SK-N-SH (cell line): ENCODE data around the gene PSMB11.

ENCODE experiments used
- MXI1 ChIP-seq: IDR thresholded peaks from 2 replicates; pipeline ENCODE4 v1.6.1; 2012; ENCODE audit warnings: mild to moderate bottlenecking, low read depth, low read length, improper control_type of control experiment
- POLR2AphosphoS5 ChIP-seq: IDR thresholded peaks from 2 replicates; pipeline ENCODE4 v1.6.1; 2012; ENCODE audit warnings: low read depth, low read length
- TAF1 ChIP-seq: IDR thresholded peaks from 2 replicates; pipeline ENCODE4 v1.6.1; 2012; ENCODE audit warnings: low read depth, mild to moderate bottlenecking, low read length, moderate library complexity, borderline replicate concordance
- TF ChIP-seq, protein P1 (sequence below): fragments of 200-600 bp; sonication (generic); IDR thresholded peaks from 2 replicates; pipeline ENCODE4 v1.6.1; 2017; ENCODE audit warnings: antibody characterized with exemption, mild to moderate bottlenecking, moderate library complexity
- TF ChIP-seq, protein P2 (sequence below): fragments of 150-350 bp; IDR thresholded peaks from 2 replicates; pipeline ENCODE4 v1.6.1; 2017; ENCODE audit warnings: antibody characterized with exemption, low read length, low read depth, borderline replicate concordance

DNA sequence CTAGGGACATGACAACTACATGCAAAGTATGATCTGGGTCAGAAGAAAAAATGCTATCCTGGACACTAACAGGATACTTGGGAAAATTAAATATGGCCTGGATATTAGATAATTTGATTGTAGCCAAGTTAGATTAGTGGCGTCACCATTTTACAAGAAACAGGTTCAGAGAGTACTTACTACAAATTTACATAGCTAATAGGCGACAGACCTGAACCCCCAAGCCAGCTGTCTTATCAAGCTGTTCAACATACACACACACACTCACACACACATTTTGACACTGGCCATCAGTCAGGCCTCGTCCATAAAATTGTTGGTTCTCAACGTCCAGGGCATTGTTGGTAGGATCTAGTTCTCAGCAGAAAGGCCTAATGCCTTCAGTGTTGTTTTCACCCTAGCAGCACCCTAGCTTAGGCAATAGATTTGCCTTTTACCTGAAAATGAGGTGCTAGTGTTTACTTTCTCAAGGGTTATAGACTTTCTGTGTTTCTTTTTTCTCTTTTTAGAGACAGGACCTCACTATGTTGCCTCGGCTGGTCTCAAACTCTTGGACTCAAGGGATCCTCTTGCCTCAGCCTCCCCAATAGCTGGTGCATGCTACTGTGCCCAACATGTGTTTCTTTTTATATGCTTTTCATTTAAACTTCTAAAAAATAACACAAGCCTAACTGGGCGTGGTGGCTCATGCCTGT lies 28.8 kb upstream of the PSMB11 start:
- TF ChIP-seq, protein P1, sequence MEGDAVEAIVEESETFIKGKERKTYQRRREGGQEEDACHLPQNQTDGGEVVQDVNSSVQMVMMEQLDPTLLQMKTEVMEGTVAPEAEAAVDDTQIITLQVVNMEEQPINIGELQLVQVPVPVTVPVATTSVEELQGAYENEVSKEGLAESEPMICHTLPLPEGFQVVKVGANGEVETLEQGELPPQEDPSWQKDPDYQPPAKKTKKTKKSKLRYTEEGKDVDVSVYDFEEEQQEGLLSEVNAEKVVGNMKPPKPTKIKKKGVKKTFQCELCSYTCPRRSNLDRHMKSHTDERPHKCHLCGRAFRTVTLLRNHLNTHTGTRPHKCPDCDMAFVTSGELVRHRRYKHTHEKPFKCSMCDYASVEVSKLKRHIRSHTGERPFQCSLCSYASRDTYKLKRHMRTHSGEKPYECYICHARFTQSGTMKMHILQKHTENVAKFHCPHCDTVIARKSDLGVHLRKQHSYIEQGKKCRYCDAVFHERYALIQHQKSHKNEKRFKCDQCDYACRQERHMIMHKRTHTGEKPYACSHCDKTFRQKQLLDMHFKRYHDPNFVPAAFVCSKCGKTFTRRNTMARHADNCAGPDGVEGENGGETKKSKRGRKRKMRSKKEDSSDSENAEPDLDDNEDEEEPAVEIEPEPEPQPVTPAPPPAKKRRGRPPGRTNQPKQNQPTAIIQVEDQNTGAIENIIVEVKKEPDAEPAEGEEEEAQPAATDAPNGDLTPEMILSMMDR, result no peak
- TF ChIP-seq TAF1 (no peak), MXI1 (peak; percentile 55; the same call in 1 of the 2 replicates), POLR2AphosphoS5 (no peak)
- TF ChIP-seq, protein P2, sequence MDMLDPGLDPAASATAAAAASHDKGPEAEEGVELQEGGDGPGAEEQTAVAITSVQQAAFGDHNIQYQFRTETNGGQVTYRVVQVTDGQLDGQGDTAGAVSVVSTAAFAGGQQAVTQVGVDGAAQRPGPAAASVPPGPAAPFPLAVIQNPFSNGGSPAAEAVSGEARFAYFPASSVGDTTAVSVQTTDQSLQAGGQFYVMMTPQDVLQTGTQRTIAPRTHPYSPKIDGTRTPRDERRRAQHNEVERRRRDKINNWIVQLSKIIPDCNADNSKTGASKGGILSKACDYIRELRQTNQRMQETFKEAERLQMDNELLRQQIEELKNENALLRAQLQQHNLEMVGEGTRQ, result no peak
